Melanocyte of skin (primary cell): ENCODE results near the gene ZNF835. TPM values are rescaled to one million over a fixed set of nuclear protein-coding genes. Genes with fewer than 3 reads are reported as not detected.

ENCODE experiments used
- total RNA-seq, 2 donors: library from RNA; depleted of rRNA; stranded (reverse); fragments of >200 nt; gene quantifications; 2 replicates each; pipeline ENCODE4 v1.2.3, GENCODE V29; 2012

The ZNF835 gene
- total RNA-seq, result under 1 TPM; under 0.01 to 0.69 TPM

DNA sequence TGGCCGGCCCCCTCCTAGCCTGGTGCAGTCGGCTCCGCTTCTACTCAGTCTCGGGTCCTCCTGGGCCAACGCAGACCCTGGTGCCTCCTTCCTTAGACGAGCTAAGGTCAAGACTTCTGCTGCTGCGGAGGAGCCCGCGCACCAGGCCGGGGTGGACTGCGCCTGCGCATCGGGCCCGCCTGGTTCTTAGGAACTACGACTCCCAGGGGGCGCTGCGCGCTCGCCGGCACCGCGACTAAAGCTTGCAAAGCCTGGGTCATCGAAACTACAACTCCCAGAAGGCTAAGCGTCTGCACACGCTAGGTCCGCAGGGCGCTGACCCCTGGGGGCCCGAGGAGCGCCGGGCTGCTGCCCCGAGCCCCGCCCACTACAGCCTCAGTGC is at the start of gene ZNF835:
ZNF835 (minus strand) TSS at position 145 of the 382 bp plus-strand sequence. CDS start 6,559 bp downstream, outside the sequence.

DNA sequence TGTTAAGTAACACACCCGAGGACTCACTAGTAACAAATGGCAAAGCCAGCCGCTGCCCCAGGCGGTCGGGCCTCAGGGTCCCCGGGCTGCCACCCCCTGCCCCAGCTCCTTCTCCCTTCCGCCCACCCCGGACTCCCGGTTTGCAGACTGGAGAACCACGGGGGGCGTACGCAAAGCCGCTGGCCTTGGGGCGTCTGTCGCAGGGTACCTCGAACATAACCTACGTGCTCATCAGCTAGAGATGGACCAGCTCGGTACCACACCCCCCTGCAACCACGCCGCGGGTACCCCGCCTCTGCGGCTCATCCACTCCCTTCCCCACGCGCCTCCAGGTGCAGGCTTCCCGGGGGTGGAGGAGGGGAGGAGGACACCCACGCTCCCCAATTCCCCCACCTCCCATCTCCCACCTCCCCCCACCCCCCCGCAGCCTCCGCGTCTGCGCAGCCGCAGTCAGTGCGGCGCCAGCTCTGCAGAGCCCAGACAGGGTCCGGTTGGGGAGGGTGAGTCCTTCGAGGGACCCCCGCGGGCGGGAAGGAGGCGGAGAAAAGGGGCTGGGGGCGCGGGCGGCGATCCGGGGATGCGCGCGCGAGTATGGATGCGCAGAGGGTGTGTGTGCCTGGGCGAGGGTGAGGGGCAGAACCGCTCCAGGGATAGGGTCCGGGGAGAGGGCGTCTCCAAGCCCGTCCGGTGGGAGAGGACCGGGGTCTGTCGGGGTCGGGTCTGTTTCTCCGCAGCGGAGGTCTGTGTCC is 28.7 kb downstream of the ZNF835 start, which contains the start of gene SMIM17:
SMIM17 (plus strand) TSS at position 449 of the 749 bp plus-strand sequence. CDS start 2,509 bp downstream, outside the sequence.

Other genes with a start within 250 kb of the ZNF835 start
- gene ZNF667, start 194.4 kb downstream of the ZNF835 start, total RNA-seq, result 1 to 10 TPM; 3.3 to 5.5 TPM
- gene ZNF471, start 163.9 kb downstream of the ZNF835 start, total RNA-seq, result 1 to 10 TPM; 1.7 to 3.1 TPM
- gene ZFP28, start 132.8 kb downstream of the ZNF835 start, total RNA-seq, result 1 to 10 TPM; 7.7 to 8.6 TPM
- 1 to 10 TPM; 2.0 to 2.4 TPM for gene ZNF470, start 104.3 kb downstream of the ZNF835 start, total RNA-seq
- gene ZNF71, start 76.5 kb downstream of the ZNF835 start, total RNA-seq, result 10 to 100 TPM in 1 of 2 donors, 1 to 10 TPM in 1; 8.7 to 11.4 TPM
- gene SMIM17, start 28.6 kb downstream of the ZNF835 start, total RNA-seq, result not detected
- 1 to 10 TPM in 1 of 2 donors, under 1 TPM in 1; under 0.01 to 1.4 TPM for gene PEG3, start 169.0 kb upstream of the ZNF835 start, total RNA-seq
- gene ZIM2, start 169.0 kb upstream of the ZNF835 start, total RNA-seq, result not detected